WTC11 (cell line): ENCODE data around the gene ADARB2. TPM values are rescaled to one million over a fixed set of nuclear protein-coding genes. Genes with fewer than 3 reads are reported as not detected.

ENCODE experiments used
- ATAC-seq: fragments of 200-7000 bp; cut with Tn5 transposase; 2 replicates; pipeline ENCODE4 v1.10.0; 2021; ENCODE audit warnings: mild to moderate bottlenecking, moderate library complexity
- CTCF ChIA-PET: fragments of 300-600 bp; sonication (Branson Sonifier 250); formaldehyde crosslinking; loops from one replicate; lab custom pipeline; 2021; ENCODE audit warnings: antibody characterized with exemption; lab: Charles Lee
- POLR2A ChIA-PET: fragments of 350-600 bp; sonication (Branson Sonifier 250); formaldehyde crosslinking; loops from one replicate; lab custom pipeline; 2021; ENCODE audit warnings: antibody characterized with exemption; lab: Charles Lee
- DNase-seq: peaks from one replicate; pipeline ENCODE4 v3.0.0; 2021; ENCODE audit warnings: low spot score
- H3K27ac Mint-ChIP-seq: 2 replicates; pipeline ENCODE4 v1.8.0; 2021; ENCODE audit warnings: mixed read lengths
- H3K27me3 Mint-ChIP-seq: 2 replicates; pipeline ENCODE4 v1.8.0; 2021; ENCODE audit warnings: low read depth, mild to moderate bottlenecking, moderate library complexity, mixed read lengths
- H3K36me3 Mint-ChIP-seq: 2 replicates; pipeline ENCODE4 v1.8.0; 2021; ENCODE audit warnings: mixed read lengths
- H3K4me1 Mint-ChIP-seq: 2 replicates; pipeline ENCODE4 v1.8.0; 2022; ENCODE audit warnings: mixed read lengths
- H3K4me3 Mint-ChIP-seq: 2 replicates; pipeline ENCODE4 v1.8.0; 2021; ENCODE audit warnings: mild to moderate bottlenecking, moderate library complexity, mixed read lengths
- H3K9me3 Mint-ChIP-seq: 2 replicates; pipeline ENCODE4 v1.8.0; 2021; ENCODE audit warnings: mixed read lengths
- AFF4 ChIP-seq: sonication (generic); formaldehyde crosslinking; IDR thresholded peaks from 2 replicates; pipeline ENCODE4 v1.8.1; 2023; ENCODE audit warnings: mild to moderate bottlenecking, missing genetic modification reagents, borderline replicate concordance
- ATF6 ChIP-seq: sonication (generic); formaldehyde crosslinking; IDR thresholded peaks from 2 replicates; pipeline ENCODE4 v1.8.1; 2023; ENCODE audit warnings: mild to moderate bottlenecking, missing genetic modification reagents
- CREM ChIP-seq: sonication (generic); formaldehyde crosslinking; IDR thresholded peaks from 2 replicates; pipeline ENCODE4 v1.8.1; 2022; ENCODE audit warnings: mild to moderate bottlenecking, missing genetic modification reagents, moderate library complexity
- E2F5 ChIP-seq: sonication (generic); formaldehyde crosslinking; IDR thresholded peaks from 2 replicates; pipeline ENCODE4 v1.8.1; 2022; ENCODE audit warnings: mild to moderate bottlenecking, moderate library complexity, missing genetic modification reagents
- ERG ChIP-seq: fragments of 250-450 bp; sonication (Bioruptor Pico); IDR thresholded peaks from 2 replicates; pipeline ENCODE4 v1.8.0; 2021; ENCODE audit warnings: mild to moderate bottlenecking
- FOXJ3 ChIP-seq: sonication (generic); formaldehyde crosslinking; IDR thresholded peaks from 2 replicates; pipeline ENCODE4 v1.9.0; 2021; ENCODE audit warnings: missing genetic modification reagents, mild to moderate bottlenecking, borderline replicate concordance
- FOXP1 ChIP-seq: sonication (generic); formaldehyde crosslinking; IDR thresholded peaks from 2 replicates; pipeline ENCODE4 v1.8.0; 2022; ENCODE audit warnings: missing genetic modification reagents, mild to moderate bottlenecking, moderate library complexity, borderline replicate concordance
- HMGA2 ChIP-seq: fragments of 250-450 bp; sonication (Bioruptor Pico); IDR thresholded peaks from 2 replicates; pipeline ENCODE4 v1.4.0; 2021; ENCODE audit warnings: mild to moderate bottlenecking, moderate library complexity
- PRDM15 ChIP-seq: sonication (generic); formaldehyde crosslinking; IDR thresholded peaks from 2 replicates; pipeline ENCODE4 v1.8.0; 2022; ENCODE audit warnings: missing genetic modification reagents
- PREB ChIP-seq: sonication (generic); formaldehyde crosslinking; IDR thresholded peaks from 2 replicates; pipeline ENCODE4 v1.8.1; 2022; ENCODE audit warnings: mild to moderate bottlenecking, missing genetic modification reagents, moderate library complexity, borderline replicate concordance
- SMAD4 ChIP-seq: sonication (generic); formaldehyde crosslinking; IDR thresholded peaks from 2 replicates; pipeline ENCODE4 v1.8.0; 2022; ENCODE audit warnings: mild to moderate bottlenecking, missing genetic modification reagents
- USF1 ChIP-seq: sonication (generic); formaldehyde crosslinking; IDR thresholded peaks from 2 replicates; pipeline ENCODE4 v1.8.0; 2022; ENCODE audit warnings: mild to moderate bottlenecking, missing genetic modification reagents
- ZBTB21 ChIP-seq: sonication (generic); formaldehyde crosslinking; IDR thresholded peaks from 2 replicates; pipeline ENCODE4 v1.8.1; 2023; ENCODE audit warnings: mild to moderate bottlenecking, missing genetic modification reagents, borderline replicate concordance
- ZBTB43 ChIP-seq: sonication (generic); formaldehyde crosslinking; IDR thresholded peaks from 2 replicates; pipeline ENCODE4 v1.8.1; 2023; ENCODE audit warnings: mild to moderate bottlenecking, missing genetic modification reagents
- total RNA-seq: library from RNA; stranded (reverse); gene quantifications from 3 replicates; pipeline ENCODE4 v1.2.3, GENCODE V29; 2021

Gene ADARB2
- total RNA-seq, 1 experiment from 2014 or later: 3.7 TPM

GRCh38 chr10:1404323-1405260, 332.7 kb downstream of the ADARB2 start:
- Mint-ChIP-seq H3K27me3 (no peaks in the 10 kb centered on the region; the same call in 1 of the 2 replicates), H3K27ac (no peak overlapping the region), H3K4me3 (no peak overlapping the region)
- POLR2A ChIA-PET: no interaction called here
- TF ChIP-seq ZBTB21 (CRISPR knock-in tag) (no peak), ATF6 (CRISPR knock-in tag) (no peak), USF1 (CRISPR knock-in tag) (no peak), FOXP1 (CRISPR knock-in tag) (no peak), E2F5 (CRISPR knock-in tag) (no peak), HMGA2 (CRISPR knock-in tag) (no peak), SMAD4 (CRISPR knock-in tag) (no peak), AFF4 (CRISPR knock-in tag) (no peak), CREM (CRISPR knock-in tag) (no peak), FOXJ3 (CRISPR knock-in tag) (no peak), PRDM15 (CRISPR knock-in tag) (no peak), ERG (CRISPR knock-in tag) (no peak), ZBTB43 (CRISPR knock-in tag) (no peak), PREB (CRISPR knock-in tag) (no peak)
- TF ChIP-seq, all 79 proteins: peak for 0
- no peaks in the 10 kb centered on the region for H3K9me3 Mint-ChIP-seq
- CTCF ChIA-PET: interaction anchor here (0.7 to 3.5 kb wide), 12 partner anchors 7 to 122 kb away, joined by 3 to 31 read pairs (median 6); no protein-coding TSS in a partner anchor
- H3K4me1 Mint-ChIP-seq: peaks cover 10% of the 10 kb centered on the region
- DNase-seq (no peak), ATAC-seq (no peak)
- H3K36me3 Mint-ChIP-seq: no peaks in the 10 kb centered on the region
